HG02759 (cell line): ENCODE measurements around the gene UBE2S.
"Not testable (repeated sequence)": the region's sequence is repeated elsewhere in the genome, so short reads cannot be mapped to it uniquely, and the experiment has no call there.

ENCODE experiments used
- ATAC-seq: cut with Tn5 transposase; IDR thresholded peaks from one replicate; pipeline ENCODE4 v1.9.1; 2021; ENCODE audit warnings: mild to moderate bottlenecking, moderate library complexity; ENCODE audit not compliant: unreplicated experiment

UBE2S gene

DNA sequence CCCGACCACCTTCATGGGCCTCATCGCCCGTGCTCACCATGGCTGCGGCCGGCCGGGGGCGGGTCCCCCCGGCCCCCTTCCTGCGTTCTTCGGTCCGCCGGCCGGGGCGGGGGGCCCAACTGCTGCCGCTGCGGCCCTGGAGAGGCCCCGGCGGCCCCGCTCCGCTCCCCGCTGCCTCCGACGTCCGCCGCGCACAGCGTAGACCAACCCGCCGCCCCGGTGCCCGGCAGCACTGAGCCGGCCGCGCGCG is at the start of gene UBE2S:
TSS of gene UBE2S (minus strand) at position 239 of the 250 bp plus-strand sequence. CDS start at position 40, 199 bp downstream.
- not testable (repeated sequence) for ATAC-seq

- ATAC-seq, result no peak
These were observed 48.8 kb upstream of the UBE2S start for GRCh38 chr19:55456347-55456746.

DNA sequence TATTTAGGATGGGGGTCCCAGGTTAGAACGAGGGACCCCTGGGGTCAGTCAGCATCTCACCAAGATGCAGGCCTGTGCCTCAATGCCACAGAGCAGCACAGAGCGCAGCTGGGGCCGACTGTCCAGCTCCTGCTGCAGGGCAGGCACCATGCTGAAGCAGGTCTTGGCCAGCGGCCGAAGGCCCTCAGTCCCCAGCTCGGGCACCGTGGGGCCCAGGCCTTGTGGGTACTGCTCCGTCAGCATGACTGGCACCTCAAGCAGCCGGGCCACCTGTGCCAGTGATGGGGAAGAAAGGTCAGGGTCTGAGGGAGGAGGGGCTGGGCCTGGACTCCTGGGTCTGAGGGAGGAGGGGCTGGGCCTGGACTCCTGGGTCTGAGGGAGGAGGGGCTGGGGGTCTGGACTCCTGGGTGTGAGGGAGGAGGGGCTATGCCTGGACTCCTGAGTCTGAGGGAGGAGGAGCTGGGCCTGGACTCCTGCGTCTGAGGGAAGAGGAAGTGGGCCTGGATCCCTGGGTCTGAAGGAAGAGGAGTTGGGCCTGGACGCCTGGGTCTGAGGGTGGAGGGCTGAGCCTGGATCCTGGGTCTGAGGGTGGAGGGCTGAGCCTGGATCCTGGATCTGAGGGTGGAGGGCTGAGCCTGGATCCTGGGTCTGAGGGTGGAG is 48.1 kb upstream of the UBE2S start:
- no peak for ATAC-seq

GRCh38 chr19:55454787-55455243 is 47.2 kb upstream of the UBE2S start:
- no peak for ATAC-seq

DNA sequence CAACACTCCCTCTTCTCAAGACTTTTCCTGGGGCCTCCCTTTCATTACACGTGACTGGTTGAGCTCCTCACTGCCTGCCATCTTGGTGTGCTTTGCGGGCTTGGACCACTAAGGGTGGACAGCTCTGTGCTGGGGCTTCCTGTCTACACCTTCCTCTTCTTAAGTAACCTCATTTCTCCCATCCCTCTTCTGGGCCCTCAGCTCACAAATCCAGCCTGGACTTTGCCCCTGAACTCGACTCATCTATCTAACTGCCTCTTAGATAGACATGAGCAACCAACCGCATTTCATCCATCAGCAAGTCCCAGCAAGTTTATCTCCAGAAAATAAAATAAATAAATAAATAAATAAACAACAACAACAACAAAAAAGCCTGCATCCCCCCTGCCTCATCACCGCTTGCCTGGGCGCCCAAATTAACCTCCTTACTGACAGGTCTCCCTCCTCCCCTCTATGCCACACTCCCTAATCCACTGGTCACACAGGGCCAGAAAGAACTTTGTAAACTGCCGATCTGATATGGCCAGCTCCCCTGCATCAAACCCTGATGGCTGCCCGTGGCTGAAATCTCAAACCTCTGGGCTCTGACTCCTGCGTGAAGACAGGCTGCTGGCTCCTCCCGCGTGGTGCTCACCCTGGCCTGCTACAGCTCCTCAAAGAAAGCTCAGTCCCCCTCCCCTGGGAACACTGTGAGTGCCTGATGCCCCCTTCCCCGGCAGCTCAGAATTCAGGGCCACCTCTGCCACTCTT is 46.1 kb upstream of the UBE2S start:
- no peak for ATAC-seq

DNA sequence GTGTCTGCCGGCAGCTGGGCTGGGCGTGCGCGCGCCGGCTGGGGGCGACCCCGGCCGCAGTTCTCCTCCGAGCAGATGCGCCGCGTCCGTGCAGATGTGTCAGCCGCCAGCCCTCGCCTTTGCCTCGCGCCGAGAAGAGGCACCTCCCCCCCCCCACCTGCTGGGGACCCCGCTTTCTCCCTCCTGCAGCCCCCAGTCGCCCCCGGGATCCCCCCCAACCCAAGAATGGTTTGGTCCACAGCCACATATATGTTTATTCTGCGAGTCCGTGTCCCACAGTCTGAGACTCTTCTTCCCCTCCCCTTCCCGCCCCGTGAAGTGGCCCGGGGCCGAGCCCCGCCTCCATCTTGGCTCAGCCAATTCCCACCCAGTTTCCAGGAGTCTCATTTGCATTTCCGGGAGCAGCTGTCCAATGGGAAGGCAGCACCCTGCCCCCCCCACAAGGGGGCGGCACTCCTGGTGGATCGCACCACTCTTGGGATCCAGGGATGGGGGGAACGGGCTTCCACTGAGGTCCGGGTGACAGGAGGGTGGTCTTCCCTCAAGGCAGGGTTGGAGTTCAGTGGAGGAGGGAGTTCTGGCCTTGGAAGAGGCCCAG is 45.3 kb upstream of the UBE2S start:
- ATAC-seq, result no peak

DNA sequence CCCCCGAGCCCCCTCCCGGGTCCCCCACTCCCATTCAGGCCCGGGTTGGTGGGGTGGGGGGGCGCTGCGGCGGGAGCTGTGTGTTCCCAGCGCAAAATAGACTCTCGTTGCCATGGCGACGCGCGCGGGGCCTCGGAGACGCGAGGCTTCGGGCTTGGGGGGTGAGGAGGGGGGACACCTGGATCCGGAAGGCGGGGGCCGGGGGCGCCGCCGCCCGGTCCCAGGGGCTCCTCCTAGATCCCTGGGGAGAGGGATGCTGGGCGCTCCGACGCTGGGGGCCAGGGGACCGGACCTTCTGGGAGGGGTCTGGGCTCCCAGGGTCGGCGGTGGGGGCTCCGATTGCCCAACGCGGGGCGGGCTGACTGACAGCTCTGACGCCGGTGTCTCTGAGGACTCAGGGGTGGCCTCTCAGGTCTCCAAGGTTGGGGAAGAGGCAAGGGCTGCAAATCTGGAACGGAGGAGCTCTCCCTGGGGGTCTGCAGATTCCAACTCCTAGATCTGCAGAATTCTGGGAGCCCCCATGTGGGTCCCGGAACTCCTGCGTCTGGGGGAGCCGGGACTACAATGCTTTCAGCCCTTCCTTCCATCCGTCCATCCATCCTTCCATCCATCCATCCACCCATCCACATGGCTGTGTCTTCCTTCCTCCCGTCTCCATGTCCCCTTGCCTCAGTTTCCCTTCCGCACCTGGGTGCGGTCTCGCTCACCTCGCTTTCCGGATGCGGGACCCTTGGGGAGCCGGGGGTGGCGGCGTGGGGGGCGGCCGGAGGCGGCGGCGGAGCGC is 44.6 kb upstream of the UBE2S start:
- no peak for ATAC-seq

GRCh38 chr19:55451163-55451964 is 43.8 kb upstream of the UBE2S start:
- ATAC-seq, result no peak

DNA sequence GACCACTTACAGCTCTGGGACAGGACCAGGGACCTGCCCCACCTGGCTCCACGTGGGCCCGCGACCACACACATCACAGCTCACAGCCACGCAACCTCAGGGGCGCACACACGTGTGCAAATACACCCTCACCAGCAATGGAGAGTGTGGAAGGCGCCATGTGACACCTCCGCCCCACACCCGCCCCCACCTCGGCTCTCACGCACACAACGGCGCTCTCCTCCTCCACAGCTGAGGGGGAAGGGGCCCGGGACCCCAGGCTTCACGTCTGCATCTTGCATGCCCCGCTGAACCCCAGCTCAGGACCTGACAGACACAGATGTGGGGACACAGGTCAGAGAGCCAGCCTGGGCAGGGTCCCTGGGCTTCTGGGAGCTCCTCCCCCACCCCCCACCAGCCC is 41.9 kb upstream of the UBE2S start:
- ATAC-seq, result no peak

- not testable (repeated sequence) for ATAC-seq
These were observed 40.5 kb upstream of the UBE2S start for GRCh38 chr19:55448175-55448490.

GRCh38 chr19:55447421-55448174 is 40.0 kb upstream of the UBE2S start:
- ATAC-seq, result no peak

DNA sequence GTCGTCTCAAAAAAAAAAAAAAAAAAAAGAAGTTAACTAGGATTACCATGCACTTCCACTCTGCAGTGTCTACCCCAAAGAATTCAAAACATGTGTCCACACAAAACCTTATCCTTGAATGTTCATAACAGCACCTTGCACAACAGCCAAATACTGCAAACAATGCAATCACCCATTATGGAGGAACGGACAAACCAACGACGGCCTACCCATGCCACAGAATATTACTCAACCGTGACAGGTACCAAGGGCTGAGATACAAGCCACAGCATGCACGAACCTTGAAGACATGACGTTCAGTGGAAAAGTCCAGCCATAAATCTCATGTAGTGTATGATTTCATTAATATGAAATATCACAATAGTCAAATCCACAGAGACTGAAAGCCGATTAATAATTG is 38.5 kb upstream of the UBE2S start:
- no peak for ATAC-seq

DNA sequence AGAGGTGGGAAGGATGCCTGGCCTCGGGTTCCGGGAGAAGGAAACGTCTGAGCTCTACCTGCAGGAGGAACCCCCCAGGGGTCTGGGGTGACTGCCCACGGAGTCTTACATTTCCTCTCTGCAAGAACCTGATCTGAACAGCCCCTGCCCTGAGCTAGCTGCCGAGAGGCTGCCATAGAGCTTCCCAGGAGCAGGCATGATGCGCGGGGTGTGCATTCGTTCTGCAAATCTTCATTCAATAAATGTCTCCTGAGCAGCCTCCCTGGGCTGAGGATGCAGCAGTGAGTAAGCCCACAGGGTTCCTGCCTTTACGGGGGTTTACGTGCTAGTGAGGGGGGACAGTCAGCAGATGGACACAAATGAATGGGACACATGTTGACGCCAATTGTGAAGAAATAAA is 37.1 kb upstream of the UBE2S start:
- no peak for ATAC-seq

DNA sequence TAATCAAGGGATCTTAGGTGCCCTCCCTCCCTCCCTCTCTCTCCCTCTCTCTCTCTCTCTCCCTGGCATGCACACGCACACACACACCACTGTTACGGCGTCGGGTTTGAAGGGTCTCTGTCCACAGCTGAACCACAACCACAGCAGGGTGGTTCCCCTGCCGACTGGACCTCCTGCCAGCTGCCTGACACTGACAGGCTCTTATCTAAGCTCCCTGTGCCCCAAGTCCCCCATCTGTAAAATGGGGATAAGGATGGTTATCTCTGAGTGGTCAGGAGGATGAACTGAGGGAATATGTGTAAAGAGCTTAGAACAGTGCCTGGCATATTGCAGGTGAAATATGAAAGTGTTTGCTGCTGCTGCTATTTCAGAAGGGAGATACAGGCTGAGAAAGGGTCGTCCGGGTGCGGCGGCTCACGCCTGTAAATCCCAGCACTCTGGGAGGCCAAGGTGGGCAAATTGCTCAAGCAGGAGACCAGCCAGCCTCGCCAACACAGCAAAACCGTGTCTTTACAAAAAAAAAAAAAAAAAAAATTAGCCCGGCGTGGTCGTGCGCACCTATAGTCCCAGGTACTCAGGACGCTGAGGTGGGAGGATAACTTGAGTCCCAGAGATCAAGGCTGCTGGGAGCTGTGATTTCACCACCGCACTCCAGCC is 36.4 kb upstream of the UBE2S start:
- no peak for ATAC-seq

GRCh38 chr19:55443045-55443823 is 35.6 kb upstream of the UBE2S start, which contains the start of gene SHISA7:
SHISA7 (minus strand) TSS chr19:55443300; CDS start chr19:55442863, 437 bp downstream.
- no peak for ATAC-seq

GRCh38 chr19:55442372-55442961 is 34.9 kb upstream of the UBE2S start:
- ATAC-seq, result no peak

DNA sequence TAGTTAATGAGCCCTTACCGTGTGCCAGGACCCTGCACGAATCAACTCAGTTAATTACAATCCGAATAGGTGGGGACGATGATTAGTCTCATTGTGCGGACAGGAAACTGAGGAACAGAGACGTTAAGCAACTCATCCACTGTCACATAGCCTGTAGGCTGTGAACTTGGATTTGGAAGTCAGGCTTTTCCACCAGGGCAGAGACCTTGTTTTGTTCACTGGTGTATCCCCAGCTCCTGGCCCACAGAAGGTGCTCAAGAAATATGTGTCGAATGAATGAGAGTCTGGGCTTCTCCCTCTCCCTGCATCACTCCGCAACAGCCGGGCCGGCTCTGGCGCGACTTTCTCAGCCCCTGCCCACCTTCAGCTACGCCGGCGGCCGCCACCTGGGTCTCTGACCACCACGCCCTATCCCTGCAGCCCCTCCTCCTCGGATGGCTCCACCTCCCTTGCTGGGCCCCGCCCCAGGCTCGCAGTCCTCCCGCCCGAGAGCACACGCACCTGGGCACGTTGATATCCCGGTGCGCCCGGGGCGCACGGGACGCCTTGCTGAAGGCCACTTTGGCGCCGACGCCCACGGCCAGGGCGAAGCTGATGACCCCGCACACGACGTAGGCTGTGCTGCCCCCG is 34.2 kb upstream of the UBE2S start:
- no peak for ATAC-seq

DNA sequence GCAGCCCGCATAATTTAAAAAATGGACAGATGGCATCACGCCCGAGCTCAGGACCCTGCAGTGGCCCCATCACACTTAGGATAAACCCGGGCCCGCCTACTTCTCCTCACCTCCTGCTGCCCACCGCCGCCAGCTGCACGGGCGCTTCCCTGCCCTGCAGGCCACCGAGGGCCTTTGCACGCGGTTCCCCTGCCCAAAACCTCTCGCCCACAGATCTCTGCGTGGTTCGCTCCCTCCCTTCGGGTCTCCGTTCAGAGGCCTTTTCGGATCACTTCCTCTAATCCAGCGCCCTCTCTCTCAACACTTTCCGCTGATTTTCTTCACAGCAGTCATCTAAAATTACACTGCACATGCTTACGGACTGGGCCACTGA is 33.7 kb upstream of the UBE2S start:
- ATAC-seq, result no peak
